ENCODE data around the gene KRTCAP2. TPM values are rescaled to one million over a fixed set of nuclear protein-coding genes. Genes with fewer than 3 reads are reported as not detected.

Gene KRTCAP2
- total and polyA plus RNA-seq, 10 of the 15 experiments (the other 5 are each of a cell fraction or from before 2014, with no cell fraction given) = 61.3 to 238 (median 141) TPM

GRCh38 chr1:155209312-155209721, 36.2 kb upstream of the KRTCAP2 start (continued):
- TF ChIP-seq SMAD5 (IDR thresholded peaks at IDR 0.05; ENCODE audit: low read depth) (no peak), BHLHE40 (IDR thresholded peaks at IDR 0.05; ENCODE audit: borderline replicate concordance in 1 of 2, low read depth in 2 of 2, low read length in 1 of 2) (no peak), SRF (IDR thresholded peaks at IDR 0.05; ENCODE audit: low read depth in 2 of 2, low read length in 2 of 2) (no peak), HDGF (IDR thresholded peaks at IDR 0.05) (no peak), HCFC1 (IDR thresholded peaks at IDR 0.05; ENCODE audit: low read length) (no peak), NR2C2 (IDR thresholded peaks at IDR 0.05; ENCODE audit: borderline replicate concordance, control insufficient read depth, insufficient read length, low read depth) (peak; percentile 65), BMI1 (IDR thresholded peaks at IDR 0.05; ENCODE audit: borderline replicate concordance) (no peak), DPF2 (IDR thresholded peaks at IDR 0.05) (no peak), E4F1 (IDR thresholded peaks at IDR 0.05; ENCODE audit: borderline replicate concordance, partially characterized antibody) (no peak), BRCA1 (IDR thresholded peaks at IDR 0.05; ENCODE audit: low read depth, low read length) (no peak), ELK1 (IDR thresholded peaks at IDR 0.05; ENCODE audit: low read depth, low read length) (no peak), ESRRA (IDR thresholded peaks at IDR 0.05; ENCODE audit: low read length) (no peak), BCL11A (IDR thresholded peaks at IDR 0.05; ENCODE audit: low read depth, low read length) (no peak), ZBTB40 (IDR thresholded peaks at IDR 0.05; ENCODE audit: borderline replicate concordance) (peak; percentile 11; the same call in 1 of the 2 replicates), SREBF2 (IDR thresholded peaks at IDR 0.05; ENCODE audit: low read length) (no peak), NFYB (IDR thresholded peaks at IDR 0.05; ENCODE audit: insufficient read depth, low read depth, low read length) (no peak), KAT2A (conservative IDR thresholded peaks at IDR 0.05; ENCODE audit: control insufficient read depth, low read depth, low read length) (no peak), ZNF217 (IDR thresholded peaks at IDR 0.05) (no peak), BACH1 (IDR thresholded peaks at IDR 0.05; ENCODE audit: borderline replicate concordance) (no peak), BCLAF1 (IDR thresholded peaks at IDR 0.05) (no peak), MTA2 (IDR thresholded peaks at IDR 0.05; ENCODE audit: low read depth) (peak; percentile 58; the same call in 1 of the 2 replicates), FOXK2 (IDR thresholded peaks at IDR 0.05) (no peak)

All from GM12878 (cell line).